T-helper 2 cell treated with Interferon-gamma antibody and Interleukin-4, amounts not matched to agents 5 μg/mL and 100 μg/mL, for 36 hours (primary cell): ENCODE data around the gene TGFB2.

Source experiments
- DNase-seq: peaks from one replicate; pipeline ENCODE4 v3.0.0; 2021; ENCODE audit warnings: low spot score
- H3K27ac Mint-ChIP-seq: one replicate; pipeline ENCODE4 v1.8.0; 2021; ENCODE audit warnings: mild to moderate bottlenecking, mixed read lengths
- H3K27me3 Mint-ChIP-seq: one replicate; pipeline ENCODE4 v1.8.0; 2021; ENCODE audit warnings: low read depth, mixed read lengths
- H3K36me3 Mint-ChIP-seq: one replicate; pipeline ENCODE4 v1.8.0; 2021; ENCODE audit warnings: low read depth, mixed read lengths
- H3K4me1 Mint-ChIP-seq: one replicate; pipeline ENCODE4 v1.8.0; 2021; ENCODE audit warnings: low read depth, mixed read lengths
- H3K4me3 Mint-ChIP-seq: one replicate; pipeline ENCODE4 v1.8.0; 2022; ENCODE audit warnings: mild to moderate bottlenecking, moderate library complexity, mixed read lengths
- H3K9me3 Mint-ChIP-seq: one replicate; pipeline ENCODE4 v1.8.0; 2021; ENCODE audit warnings: mixed read lengths

Gene TGFB2

DNA sequence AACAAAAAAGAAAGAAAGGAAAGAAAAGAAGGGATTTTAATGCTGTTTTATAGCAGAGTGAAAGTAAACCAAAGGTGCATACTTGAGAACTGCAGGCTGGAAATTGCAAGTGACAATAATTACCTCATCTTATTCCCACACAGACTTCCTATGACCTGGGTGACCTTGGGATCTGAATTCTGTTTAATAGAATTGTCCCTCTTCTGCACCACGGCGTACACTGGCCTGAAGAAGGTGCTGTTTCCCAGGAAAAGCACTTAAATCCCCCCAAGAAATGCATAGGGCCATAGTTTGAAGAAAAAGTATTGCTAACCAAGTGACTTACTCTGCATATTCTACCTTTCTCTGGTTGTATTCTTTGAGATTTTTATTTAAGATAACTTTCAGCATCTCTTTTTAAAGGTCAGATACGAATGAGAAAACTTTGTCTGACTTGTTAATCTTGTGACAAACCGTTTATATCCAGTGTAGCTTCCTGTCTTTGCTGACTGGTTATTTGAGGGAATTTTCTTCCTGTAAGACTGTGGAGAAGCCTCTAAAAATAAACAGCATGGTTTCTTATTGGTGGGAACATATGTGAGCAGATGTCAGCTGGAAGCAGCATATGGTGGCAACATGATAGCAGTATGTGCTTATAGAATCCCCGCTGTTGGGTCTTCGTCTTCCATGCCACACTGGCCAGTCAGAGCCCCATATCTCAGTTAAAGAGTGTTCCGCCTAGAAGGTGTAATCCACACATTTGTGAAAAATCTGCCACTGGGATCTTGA lies 16.3 kb downstream of the TGFB2 start:
- H3K27ac Mint-ChIP-seq: no peak overlapping the region
- H3K27me3 Mint-ChIP-seq: peaks cover 6% of the 10 kb centered on the region
- no peak overlapping the region for H3K4me3 Mint-ChIP-seq
- no peaks in the 10 kb centered on the region for H3K9me3 Mint-ChIP-seq
- DNase-seq: no peak
- no peaks in the 10 kb centered on the region for H3K4me1 Mint-ChIP-seq
- no peaks in the 10 kb centered on the region for H3K36me3 Mint-ChIP-seq

DNA sequence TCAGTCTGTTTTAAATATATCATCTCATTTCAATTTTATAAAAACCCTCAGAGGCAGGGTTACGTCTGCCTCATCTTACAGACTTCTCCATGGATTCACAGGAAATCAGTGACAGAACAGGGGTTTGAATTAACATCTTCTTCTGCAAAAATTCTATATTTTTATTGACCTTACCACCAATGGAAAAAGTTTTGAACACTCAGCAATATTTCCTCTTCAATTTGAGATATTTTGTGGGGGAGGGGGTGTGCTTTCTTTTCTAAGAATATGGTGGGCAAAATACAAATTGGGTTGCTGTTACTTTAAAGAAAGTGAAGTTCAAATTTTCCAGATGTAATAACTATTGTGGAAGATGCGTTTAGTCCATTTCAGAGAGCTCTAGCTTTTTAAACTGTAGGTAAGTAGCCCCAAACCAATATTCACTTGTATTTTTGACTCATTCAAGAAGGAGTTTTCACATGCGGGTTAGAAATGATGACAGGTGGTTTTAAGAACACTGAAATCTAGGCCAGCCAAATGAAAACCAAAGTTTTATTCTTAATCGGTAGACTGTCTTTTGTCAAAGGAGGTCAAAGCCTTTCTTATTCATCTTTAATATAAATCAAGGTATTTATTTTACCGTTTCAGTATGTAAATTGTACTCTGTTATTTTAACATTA lies 17.4 kb downstream of the TGFB2 start:
- Mint-ChIP-seq H3K9me3 (no peaks in the 10 kb centered on the region), H3K27ac (no peak overlapping the region), H3K36me3 (no peaks in the 10 kb centered on the region), H3K4me3 (no peak overlapping the region), H3K4me1 (no peaks in the 10 kb centered on the region), H3K27me3 (peaks cover 4% of the 10 kb centered on the region)
- DNase-seq: no peak

DNA sequence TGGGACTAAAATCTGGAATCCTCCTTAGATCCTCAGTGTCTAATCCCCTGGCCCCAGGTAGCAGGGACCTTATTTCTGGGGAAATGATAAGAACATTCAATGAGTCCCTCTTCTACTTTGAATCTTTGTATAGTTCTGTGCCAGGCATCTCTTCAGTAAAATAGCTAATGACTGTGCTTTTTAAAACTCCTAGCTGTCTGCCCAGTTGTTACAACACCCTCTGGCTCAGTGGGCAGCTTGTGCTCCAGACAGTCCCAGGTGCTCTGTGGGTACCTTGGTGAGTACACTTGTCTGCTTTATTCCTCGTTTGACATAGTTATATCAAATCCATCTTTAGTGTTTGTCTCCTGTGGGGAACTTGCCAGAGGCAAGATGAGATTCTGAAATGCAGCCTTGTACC lies 18.0 kb downstream of the TGFB2 start:
- Mint-ChIP-seq H3K4me3 (no peak overlapping the region), H3K9me3 (no peaks in the 10 kb centered on the region), H3K27ac (no peak overlapping the region), H3K4me1 (no peaks in the 10 kb centered on the region), H3K36me3 (no peaks in the 10 kb centered on the region), H3K27me3 (peaks cover 4% of the 10 kb centered on the region)
- DNase-seq: no peak

DNA sequence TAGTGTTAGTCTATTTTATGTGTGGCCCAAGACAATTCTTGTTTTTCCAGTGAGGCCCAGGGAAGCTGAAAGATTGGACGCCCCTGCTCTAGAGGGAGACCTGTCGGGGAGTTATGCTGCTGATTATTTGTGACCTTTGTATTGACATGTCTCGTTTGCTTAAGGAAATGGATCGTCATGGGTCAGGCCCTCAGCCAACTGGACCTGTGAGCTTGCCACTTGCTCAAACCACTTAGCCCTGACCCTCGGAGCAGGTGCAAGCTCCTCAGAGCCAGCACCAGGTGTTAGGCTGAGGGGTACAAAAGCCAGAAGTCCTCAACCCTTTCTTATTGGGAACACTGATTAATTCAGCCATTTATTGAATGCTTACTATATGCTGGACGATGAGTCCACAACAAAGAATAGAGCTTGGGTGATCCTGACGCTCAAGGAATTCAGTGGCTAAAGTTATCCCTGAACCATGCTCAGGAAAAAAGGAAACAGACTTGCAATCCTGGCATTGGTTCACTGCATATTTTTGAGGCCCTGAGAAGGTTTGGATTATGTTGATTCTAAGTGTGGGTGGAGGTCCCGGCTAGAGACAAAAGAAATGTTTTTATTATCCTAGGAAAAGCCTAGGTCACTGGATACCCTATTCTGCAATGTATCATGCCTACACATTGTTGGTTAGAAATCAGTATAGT lies 19.0 kb downstream of the TGFB2 start:
- Mint-ChIP-seq H3K36me3 (no peaks in the 10 kb centered on the region), H3K9me3 (no peaks in the 10 kb centered on the region), H3K27me3 (peaks cover 4% of the 10 kb centered on the region), H3K27ac (no peak overlapping the region), H3K4me3 (no peak overlapping the region), H3K4me1 (no peaks in the 10 kb centered on the region)
- DNase-seq: no peak

DNA sequence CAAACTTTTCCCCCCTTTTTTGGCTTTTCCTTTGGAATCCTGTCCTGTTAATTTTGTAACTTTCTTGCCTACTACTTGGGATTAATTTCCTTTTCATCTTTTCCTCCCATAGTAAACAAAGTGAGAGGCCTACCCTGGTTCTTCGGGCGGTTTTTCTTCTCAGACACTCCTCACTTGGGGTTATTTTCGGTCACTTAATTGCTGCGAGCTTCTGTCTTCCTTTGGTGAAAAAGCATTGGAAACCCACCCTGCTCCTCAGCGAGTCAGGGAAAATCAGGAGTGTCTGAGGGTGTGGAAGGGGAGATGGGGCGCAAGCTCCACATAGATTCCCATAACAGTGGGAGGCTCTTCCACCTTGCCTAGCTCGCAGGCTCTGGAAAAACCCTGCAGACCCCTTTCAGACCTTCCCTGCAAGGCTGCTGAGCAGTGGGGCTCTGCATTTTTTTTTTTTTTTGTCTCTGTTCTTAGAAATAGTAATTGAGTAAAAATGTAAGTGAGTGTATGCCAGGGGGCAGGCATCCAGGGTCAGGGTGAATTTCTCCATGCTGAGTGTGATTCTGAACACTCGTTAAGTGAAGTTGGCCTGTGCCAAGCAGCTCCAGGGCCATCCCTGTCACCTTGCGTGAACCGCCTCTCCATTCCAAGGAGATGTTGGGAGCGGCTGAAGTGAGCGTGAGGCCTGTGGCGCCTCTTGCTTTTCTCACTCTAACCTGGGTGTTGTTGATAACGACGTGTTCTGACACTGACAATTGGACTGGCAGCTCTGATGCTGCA lies 20.3 kb downstream of the TGFB2 start:
- peaks cover 9% of the 10 kb centered on the region for H3K27me3 Mint-ChIP-seq
- no peaks in the 10 kb centered on the region for H3K9me3 Mint-ChIP-seq
- no peaks in the 10 kb centered on the region for H3K36me3 Mint-ChIP-seq
- no peaks in the 10 kb centered on the region for H3K4me1 Mint-ChIP-seq
- no peak overlapping the region for H3K27ac Mint-ChIP-seq
- no peak for DNase-seq
- no peak overlapping the region for H3K4me3 Mint-ChIP-seq

DNA sequence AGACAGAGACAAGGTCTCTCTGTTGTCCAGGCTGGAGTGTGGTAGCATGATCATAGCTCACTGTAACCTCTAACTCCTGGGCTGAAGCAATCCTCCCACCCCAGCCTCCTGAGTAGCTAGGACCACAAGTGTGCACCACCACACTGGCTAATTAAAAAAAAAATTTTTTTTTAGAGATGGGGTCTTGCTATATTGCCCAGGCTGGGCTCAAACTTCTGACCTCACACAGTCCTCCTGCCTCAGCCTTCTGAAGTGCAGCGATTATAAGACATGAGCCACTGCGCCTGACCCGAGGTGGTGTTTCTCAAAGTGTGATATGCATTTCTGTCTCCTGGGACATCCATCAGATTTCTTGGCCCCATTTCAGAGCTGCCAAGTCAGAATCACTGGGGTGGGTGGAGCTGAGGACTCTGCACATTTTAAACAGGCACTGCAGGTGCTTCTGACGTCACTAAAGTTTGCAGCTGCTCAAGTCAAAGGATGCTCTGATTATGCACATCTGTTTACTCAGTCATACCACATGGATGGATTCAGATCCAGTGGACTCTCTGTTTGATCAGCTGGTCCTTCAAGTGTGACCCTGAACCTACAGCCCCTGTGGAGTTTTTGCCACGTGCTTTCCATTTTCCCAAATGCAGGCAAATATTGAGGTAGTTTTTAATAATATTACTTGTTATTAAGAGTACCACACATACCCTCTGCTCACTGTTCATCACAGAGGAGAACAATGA lies 21.4 kb downstream of the TGFB2 start:
- DNase-seq: no peak
- no peaks in the 10 kb centered on the region for H3K9me3 Mint-ChIP-seq

DNA sequence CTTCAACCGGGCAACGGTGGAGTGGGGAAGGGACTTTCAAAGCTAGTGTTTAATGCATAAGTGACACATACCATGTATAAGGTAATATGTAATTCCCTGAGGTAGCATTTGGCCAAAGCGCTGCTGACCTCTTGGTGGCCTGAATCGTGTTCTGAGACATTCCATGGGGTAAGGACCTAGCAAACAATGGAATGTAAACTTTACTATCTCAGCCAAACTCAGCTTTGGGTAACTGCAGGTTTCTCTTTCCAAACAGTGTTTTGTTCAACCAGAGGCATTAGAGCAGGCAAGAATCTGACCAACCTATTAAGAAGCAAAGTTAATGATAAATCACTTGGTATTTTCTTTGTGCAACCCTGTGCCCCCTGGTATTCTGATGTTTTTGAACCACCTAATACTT lies 22.0 kb downstream of the TGFB2 start:
- H3K4me3 Mint-ChIP-seq: no peak overlapping the region
- no peak for DNase-seq
- no peaks in the 10 kb centered on the region for H3K36me3 Mint-ChIP-seq
- peaks cover 18% of the 10 kb centered on the region for H3K27me3 Mint-ChIP-seq
- H3K4me1 Mint-ChIP-seq: no peaks in the 10 kb centered on the region
- H3K27ac Mint-ChIP-seq: no peak overlapping the region
- H3K9me3 Mint-ChIP-seq: no peaks in the 10 kb centered on the region

More for the DNA sequence above, 21.4 kb downstream of the TGFB2 start:
- Mint-ChIP-seq H3K36me3 (no peaks in the 10 kb centered on the region), H3K27me3 (peaks cover 12% of the 10 kb centered on the region), H3K4me3 (no peak overlapping the region), H3K4me1 (no peaks in the 10 kb centered on the region), H3K27ac (no peak overlapping the region)

DNA sequence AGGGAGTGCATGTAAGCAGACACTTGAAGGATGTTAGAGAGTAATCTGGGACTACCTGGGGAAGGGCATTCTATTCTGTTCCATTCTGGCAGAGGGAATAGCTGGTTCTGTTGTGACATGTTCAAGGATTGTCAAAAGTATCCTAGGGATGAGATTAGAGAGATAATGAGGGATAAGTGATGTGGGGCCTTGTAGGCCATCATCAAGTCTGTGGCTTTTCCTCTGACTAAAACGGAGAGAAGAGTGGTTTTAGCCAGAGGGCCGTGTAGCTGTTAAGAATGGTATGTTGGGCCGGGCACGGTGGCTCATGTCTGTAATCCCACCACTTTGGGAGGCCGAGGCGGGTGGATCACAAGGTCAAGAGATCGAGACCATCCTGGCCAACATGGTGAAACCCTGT lies 23.6 kb downstream of the TGFB2 start:
- no peaks in the 10 kb centered on the region for H3K4me1 Mint-ChIP-seq
- no peak for DNase-seq
- H3K9me3 Mint-ChIP-seq: no peaks in the 10 kb centered on the region
- H3K27ac Mint-ChIP-seq: no peak overlapping the region
- H3K4me3 Mint-ChIP-seq: no peak overlapping the region
- H3K36me3 Mint-ChIP-seq: no peaks in the 10 kb centered on the region
- H3K27me3 Mint-ChIP-seq: peaks cover 24% of the 10 kb centered on the region

DNA sequence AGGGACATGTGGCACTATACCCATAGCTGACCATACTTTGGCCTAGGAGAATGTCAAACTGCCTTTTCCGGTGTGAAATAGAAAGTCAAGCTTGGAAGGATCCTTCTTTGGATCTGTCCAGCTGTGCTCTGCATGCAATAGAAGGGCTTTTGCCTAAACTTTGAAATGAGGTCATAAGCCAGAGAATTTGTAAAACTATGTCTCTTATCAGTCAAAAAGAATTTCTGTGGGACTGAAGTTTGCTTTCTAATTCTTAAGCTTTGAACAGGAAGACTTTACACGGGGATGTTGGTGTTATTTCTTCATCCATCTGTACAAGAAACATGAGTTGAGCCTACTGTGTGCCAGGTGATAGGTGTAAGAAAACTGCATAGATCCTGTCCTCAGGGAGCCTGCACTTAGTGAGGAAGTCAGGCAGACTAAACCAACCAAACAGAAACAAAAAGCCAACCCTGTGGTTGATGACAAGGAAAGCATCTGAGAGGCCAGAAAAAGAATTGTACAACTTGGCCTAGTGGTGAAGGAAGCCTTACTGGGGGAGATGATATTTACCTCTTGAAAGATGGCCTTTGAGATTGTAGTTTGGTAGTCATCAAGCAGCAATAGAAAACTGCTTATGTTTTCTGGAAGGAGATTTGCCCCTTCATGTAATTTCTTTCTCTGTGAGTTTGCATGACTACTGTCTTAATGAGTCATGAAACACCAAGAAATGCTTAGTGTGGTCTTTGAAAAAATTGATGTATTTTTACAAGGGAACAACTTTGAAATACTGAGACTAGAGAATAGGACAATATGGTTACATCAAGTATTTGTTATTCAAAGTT lies 24.8 kb downstream of the TGFB2 start:
- H3K9me3 Mint-ChIP-seq: no peaks in the 10 kb centered on the region
- H3K4me3 Mint-ChIP-seq: no peak overlapping the region
- H3K27ac Mint-ChIP-seq: no peak overlapping the region
- peaks cover 29% of the 10 kb centered on the region for H3K27me3 Mint-ChIP-seq
- DNase-seq: no peak
- H3K4me1 Mint-ChIP-seq: no peaks in the 10 kb centered on the region
- no peaks in the 10 kb centered on the region for H3K36me3 Mint-ChIP-seq

DNA sequence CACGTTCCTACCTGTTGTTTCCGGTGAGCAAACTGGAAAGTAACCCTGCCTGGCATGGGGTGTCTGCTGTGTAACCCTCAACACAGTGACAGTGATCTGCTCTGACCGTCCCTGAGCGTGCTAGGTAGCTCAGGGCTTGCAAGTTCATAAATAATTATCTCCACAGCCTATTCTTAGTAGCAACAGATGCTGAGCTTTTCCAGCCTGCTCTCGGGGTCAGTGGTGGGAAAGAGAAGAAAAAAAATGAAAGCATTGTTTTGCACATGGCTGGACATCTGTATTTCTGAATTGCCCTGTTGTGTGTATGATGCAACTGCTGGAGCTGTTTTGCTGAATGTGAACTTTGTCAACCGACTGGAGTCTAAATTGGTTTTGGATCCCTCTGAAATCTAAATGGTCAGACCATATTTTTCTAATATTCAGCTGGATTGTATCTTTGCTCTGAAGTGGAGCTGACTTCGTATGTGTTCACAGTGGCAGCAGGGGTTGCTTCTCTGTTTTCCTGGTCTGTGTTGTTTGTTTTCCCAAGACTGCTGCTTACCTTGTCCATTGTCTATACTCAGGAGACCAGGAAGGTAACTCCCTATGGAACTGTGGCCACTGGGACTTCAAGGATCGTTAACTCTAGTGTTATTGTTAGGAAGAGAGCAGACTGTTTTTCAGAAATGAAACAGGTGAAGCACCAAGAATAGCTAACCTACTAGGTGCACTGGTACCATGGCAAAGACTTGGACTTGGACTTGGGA lies 27.0 kb downstream of the TGFB2 start:
- Mint-ChIP-seq H3K4me1 (peaks cover 6% of the 10 kb centered on the region), H3K27ac (no peak overlapping the region), H3K4me3 (no peak overlapping the region), H3K9me3 (no peaks in the 10 kb centered on the region), H3K27me3 (peaks cover 42% of the 10 kb centered on the region), H3K36me3 (no peaks in the 10 kb centered on the region)
- DNase-seq: no peak

DNA sequence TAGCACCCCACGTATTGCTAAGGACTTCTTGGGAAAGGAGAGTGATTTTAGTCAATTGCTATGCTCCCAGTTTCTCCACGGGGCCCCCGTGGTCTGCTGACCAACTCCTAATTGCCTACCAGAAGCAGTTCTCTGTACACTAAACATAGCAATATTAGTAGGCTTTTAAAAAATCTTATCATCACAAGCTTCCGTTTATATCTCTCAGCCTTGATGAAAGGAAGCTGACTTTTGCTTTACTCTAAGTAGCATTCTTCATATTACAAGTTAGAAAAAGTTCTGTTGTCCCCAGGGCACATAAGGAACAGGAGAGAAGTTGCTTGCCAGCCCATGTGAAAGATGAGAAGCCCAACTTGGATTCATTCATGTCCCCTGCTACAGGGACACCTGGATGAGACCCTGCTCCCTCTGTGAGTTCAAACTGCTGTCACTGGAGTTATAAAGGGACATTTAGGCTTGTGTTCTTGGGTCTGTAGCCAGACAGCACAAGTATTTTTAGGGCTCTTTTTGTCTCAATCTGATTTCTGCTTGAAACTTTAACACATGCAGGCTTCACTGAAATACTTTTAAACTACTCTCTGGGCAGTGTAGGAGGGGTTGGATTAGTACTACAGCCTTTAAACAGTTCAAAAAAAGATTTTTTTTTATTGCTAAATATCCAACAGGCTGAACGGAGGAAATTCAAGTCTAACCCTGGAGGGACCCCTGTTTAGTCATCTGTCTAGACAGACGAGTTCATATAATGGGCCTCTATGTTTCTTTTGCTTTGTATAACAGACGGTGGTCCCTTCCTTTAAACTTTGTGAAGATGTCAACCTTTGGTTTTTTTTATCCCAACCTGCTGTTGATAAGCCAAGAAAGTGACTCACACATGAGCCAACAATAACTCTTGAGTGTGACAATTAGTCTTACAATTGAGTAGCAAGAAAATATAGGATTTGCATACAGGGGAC lies 29.5 kb downstream of the TGFB2 start:
- Mint-ChIP-seq H3K27ac (no peak overlapping the region), H3K27me3 (peaks cover 48% of the 10 kb centered on the region), H3K36me3 (no peaks in the 10 kb centered on the region), H3K4me3 (no peak overlapping the region), H3K9me3 (no peaks in the 10 kb centered on the region), H3K4me1 (peaks cover 13% of the 10 kb centered on the region)
- no peak for DNase-seq
